Activated naive CD4-positive, alpha-beta T cell treated with anti-CD3 and anti-CD28 coated beads for 36 hours (primary cell): Measurements from ENCODE around the gene DGCR2. TPM values are rescaled to one million over a fixed set of nuclear protein-coding genes. Genes with fewer than 3 reads are reported as not detected.

ENCODE experiments used
- CTCF ChIA-PET: fragments of 350-600 bp; sonication (Branson Sonifier 250); formaldehyde crosslinking; loops from one replicate; lab custom pipeline; 2021; ENCODE audit warnings: antibody characterized with exemption; lab: Charles Lee
- DNase-seq: peaks from one replicate; pipeline ENCODE4 v3.0.0-alpha.2; 2020
- H3K27ac Mint-ChIP-seq: one replicate; pipeline ENCODE4 v1.8.0; 2021; ENCODE audit warnings: mild to moderate bottlenecking, mixed read lengths
- H3K27me3 Mint-ChIP-seq: one replicate; pipeline ENCODE4 v1.8.0; 2021; ENCODE audit warnings: low read depth, mixed read lengths
- H3K36me3 Mint-ChIP-seq: one replicate; pipeline ENCODE4 v1.8.0; 2021; ENCODE audit warnings: low read depth, mixed read lengths
- H3K4me1 Mint-ChIP-seq: one replicate; pipeline ENCODE4 v1.8.0; 2021; ENCODE audit warnings: low read depth, mixed read lengths
- H3K4me3 Mint-ChIP-seq: one replicate; pipeline ENCODE4 v1.8.0; 2021; ENCODE audit warnings: mild to moderate bottlenecking, moderate library complexity, mixed read lengths
- H3K9me3 Mint-ChIP-seq: one replicate; pipeline ENCODE4 v1.8.0; 2021; ENCODE audit warnings: mixed read lengths
- intact Hi-C: fragments of 100-400 bp; cut with micrococcal nuclease; formaldehyde crosslinking; loops from one replicate; pipeline ENCODE4 v1.15.1; 2023
- total RNA-seq, 2 experiments: library from RNA; stranded (reverse); gene quantifications; one replicate each; pipeline ENCODE4 v1.2.3, GENCODE V29; 2021

Gene DGCR2
- total RNA-seq, 2 experiments from 2014 or later, result 15.4 to 16.4 TPM

DNA sequence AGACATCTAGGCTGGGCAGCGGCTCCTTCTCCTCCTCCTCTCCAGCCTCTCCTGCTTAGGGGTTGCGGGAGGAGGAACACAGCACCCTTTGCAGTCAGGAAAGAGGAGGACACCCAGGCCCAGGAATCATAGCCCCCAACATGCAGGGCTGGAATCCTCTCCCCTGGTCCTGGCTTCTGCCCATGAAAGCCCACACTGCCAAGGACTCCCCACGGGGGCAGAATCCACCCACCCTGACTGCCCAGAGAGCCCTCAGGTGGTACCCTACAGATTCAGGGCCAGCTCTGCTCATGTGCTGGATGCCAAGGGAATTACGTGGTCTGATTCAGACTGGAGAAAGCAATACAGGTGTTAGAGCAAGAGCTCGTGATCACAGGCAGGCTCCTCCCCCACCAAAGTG lies 17.8 kb upstream of the DGCR2 start:
- CTCF ChIA-PET, result interaction anchor here (0.5 kb wide), 1 partner anchor 124 kb away, joined by 3 read pairs; no protein-coding TSS in a partner anchor
- Mint-ChIP-seq H3K36me3 (peaks cover 23% of the 10 kb centered on the region), H3K9me3 (no peaks in the 10 kb centered on the region), H3K27me3 (no peaks in the 10 kb centered on the region), H3K27ac (no peak overlapping the region), H3K4me3 (no peak overlapping the region), H3K4me1 (peaks cover 19% of the 10 kb centered on the region)
- intact Hi-C loops, result no loop called here
- DNase-seq, result no peak

DNA sequence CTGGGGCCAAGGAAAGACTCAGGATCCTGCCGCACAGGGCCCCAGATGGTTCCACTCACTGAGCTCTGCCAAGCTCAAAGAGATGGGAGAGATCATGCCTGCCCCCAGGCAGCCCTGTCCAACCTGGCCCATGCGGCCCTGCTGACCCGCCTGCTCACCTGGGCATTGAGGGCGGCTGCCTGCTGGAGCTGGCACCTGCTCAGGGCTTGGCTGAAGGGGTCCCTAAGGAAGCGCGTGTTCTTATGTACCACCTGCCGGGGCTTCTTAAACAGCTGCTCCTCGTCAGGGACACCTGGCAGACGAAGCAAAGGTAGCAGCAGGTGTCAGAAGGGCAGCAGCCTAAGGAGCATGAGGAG lies 16.8 kb upstream of the DGCR2 start:
- Mint-ChIP-seq H3K4me1 (peaks cover 13% of the 10 kb centered on the region), H3K27ac (no peak overlapping the region), H3K4me3 (no peak overlapping the region), H3K9me3 (no peaks in the 10 kb centered on the region), H3K36me3 (peaks cover 26% of the 10 kb centered on the region), H3K27me3 (no peaks in the 10 kb centered on the region)
- CTCF ChIA-PET, result no interaction called here
- intact Hi-C loops, result no loop called here
- no peak for DNase-seq

DNA sequence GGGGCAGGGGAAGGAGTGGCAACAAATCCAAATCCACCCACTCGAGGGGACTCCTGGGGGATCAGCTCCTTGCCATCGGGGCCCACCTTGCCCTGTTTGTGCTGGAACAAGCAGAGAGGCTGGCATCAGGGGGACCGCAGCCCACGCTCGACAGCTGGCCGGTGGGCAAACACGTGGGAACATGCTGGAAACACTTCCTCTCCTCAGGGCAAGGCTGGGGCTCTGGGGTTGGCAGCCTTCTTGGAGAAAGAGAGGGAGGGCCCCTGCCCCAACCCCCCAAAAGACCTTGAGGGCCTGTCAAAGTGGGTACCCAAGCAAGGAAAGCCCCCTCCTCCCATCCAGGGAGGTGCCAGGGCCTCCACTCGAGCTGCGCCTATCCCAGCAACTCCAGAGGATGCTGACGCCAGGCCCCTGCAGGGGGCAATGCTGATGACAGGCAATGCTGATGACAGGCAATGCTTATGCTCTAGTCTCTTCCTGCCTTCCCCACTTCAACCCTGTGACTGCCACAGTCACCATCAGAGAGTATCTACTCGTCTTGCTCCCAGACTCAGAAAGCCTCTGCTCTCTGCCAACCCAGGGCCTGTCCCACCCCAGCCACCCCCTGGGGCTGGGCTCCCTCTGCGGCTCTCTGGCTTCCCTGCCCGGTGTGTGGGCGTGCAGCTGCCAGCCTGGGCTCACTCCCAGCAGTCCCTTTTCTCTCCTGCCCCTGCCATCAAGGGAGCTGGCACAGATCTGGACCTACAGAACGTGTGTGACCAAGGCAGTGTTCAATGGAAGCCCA lies 16.2 kb upstream of the DGCR2 start:
- Mint-ChIP-seq H3K9me3 (no peaks in the 10 kb centered on the region), H3K27ac (no peak overlapping the region), H3K36me3 (peaks cover 26% of the 10 kb centered on the region), H3K4me3 (no peak overlapping the region), H3K4me1 (peaks cover 9% of the 10 kb centered on the region), H3K27me3 (no peaks in the 10 kb centered on the region)
- DNase-seq, result no peak
- CTCF ChIA-PET, result no interaction called here
- intact Hi-C loops, result no loop called here

DNA sequence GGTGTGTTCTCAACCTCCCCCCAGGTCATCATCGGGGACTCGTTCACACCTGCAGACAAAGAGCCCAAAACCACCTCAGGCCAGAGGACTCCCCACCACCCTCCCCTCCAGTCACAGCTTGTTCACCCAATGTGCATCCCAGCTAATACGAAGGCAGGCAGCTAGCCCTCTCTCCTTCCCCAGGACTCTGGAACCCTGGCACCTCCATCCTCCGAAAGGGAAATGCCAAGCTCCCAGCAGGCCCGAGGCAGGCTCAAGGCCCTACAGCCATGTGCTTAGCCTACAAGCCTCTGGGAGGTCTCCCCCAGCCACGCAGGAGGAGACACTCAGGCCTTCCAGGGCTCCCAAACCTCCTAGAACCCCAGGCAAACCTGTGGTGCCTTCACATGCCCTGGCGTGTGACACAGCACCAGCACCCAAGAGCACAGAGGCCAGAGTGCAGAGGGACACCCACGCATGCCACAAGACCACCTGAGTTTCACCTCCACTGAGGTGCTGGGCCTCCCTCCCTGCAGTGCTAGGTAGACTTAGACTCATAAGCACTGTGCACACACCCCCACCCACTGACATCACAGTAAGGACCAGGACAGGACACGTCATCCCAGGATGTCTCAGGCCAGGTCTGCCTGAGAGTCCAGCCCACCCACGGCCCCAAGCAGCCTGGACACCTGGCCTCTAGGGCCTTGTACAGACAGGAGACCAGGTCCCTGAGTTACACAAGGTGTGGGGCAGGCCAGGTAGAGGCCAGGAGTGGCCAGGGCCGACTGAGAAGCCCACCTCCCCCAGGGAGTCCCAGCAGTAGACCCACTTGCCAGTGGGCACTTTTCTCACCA lies 15.4 kb upstream of the DGCR2 start:
- Mint-ChIP-seq H3K4me1 (peaks cover 4% of the 10 kb centered on the region), H3K27me3 (no peaks in the 10 kb centered on the region), H3K27ac (no peak overlapping the region), H3K9me3 (no peaks in the 10 kb centered on the region), H3K4me3 (no peak overlapping the region), H3K36me3 (peaks cover 26% of the 10 kb centered on the region)
- intact Hi-C loops, result no loop called here
- no peak for DNase-seq
- CTCF ChIA-PET, result no interaction called here

DNA sequence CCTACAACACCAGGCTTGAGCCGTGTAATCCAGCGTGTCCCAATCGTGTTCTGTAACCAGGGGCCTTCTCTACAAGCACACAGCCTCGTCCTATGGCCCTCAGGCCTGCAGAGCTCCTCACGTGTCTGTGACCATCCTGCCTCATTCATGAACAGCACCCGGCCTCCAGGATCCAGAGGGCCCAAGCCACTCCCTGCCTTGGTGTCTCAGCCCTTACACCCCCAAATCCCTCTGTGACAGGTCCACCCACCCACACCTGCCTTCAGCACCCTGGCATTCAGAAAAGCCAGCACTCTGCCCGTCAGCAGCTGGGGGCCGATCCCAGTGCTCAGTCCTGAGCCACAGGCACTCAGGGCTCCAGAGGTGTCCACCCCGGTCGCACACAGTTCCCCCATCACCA lies 14.7 kb upstream of the DGCR2 start:
- CTCF ChIA-PET, result no interaction called here
- DNase-seq, result no peak
- H3K9me3 Mint-ChIP-seq, result no peaks in the 10 kb centered on the region
- no peaks in the 10 kb centered on the region for H3K27me3 Mint-ChIP-seq
- intact Hi-C loops, result no loop called here
- H3K27ac Mint-ChIP-seq, result no peak overlapping the region
- H3K4me1 Mint-ChIP-seq, result peaks cover under 1% of the 10 kb centered on the region
- no peak overlapping the region for H3K4me3 Mint-ChIP-seq
- peaks cover 24% of the 10 kb centered on the region for H3K36me3 Mint-ChIP-seq

DNA sequence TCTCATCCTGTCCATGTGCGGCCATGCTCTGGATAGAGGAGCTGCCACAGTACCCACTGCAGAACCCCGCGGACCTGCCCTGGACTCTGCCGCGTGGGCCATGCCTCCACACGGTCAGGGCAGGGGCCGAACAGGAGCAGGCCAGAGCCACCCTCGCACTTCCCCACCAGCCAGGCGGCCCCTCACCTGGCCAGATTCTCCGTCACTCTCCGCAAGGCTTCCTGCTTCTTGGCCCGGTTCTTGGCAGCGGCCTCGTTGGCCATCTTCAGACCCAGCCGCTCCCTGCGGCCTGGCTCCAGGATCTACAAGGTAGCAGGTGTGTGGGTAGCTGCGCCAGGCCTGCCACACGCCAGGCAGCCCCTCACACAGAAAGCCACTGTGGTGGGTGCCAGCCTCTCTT lies 12.7 kb upstream of the DGCR2 start:
- CTCF ChIA-PET, result no interaction called here
- Mint-ChIP-seq H3K4me1 (no peaks in the 10 kb centered on the region), H3K9me3 (no peaks in the 10 kb centered on the region), H3K4me3 (no peak overlapping the region), H3K27me3 (no peaks in the 10 kb centered on the region), H3K27ac (no peak overlapping the region), H3K36me3 (peaks cover 23% of the 10 kb centered on the region)
- DNase-seq, result no peak
- intact Hi-C loops, result no loop called here

DNA sequence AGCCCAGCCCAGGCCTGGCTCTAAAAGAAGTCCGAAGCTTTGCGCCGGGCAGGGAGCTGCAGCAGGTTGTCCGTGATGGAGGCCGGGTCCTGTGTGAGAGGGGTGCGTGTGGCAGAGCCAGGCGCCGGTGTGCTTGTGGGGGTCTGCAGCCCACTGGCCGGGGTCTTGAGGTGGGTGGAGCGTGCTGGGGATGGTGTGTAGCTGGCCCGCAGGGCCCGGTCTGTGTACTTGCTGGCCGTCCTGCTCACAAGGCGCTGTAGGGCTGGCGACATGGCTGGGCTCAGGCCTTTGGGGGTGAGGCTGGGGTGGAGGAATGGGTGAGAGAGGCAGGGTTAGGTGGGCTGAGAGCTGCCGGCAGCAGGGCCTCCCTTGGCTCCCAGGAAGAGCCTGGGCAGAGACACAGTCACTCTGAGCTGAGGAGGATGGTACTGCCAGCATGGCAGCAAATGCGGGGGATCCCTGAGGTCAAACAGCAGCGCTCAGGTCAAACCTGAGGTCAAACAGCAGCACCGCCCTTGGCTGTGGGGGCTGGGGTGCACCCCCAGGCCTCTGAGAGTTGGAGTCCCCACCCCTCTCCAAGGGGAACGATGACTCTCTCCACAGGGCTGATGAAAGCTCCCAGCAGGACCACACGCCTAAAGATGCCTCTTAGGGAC lies 12.1 kb upstream of the DGCR2 start:
- Mint-ChIP-seq H3K36me3 (peaks cover 23% of the 10 kb centered on the region), H3K27me3 (no peaks in the 10 kb centered on the region), H3K4me3 (no peak overlapping the region), H3K9me3 (no peaks in the 10 kb centered on the region), H3K4me1 (no peaks in the 10 kb centered on the region), H3K27ac (no peak overlapping the region)
- intact Hi-C loops, result no loop called here
- no peak for DNase-seq
- CTCF ChIA-PET, result no interaction called here

DNA sequence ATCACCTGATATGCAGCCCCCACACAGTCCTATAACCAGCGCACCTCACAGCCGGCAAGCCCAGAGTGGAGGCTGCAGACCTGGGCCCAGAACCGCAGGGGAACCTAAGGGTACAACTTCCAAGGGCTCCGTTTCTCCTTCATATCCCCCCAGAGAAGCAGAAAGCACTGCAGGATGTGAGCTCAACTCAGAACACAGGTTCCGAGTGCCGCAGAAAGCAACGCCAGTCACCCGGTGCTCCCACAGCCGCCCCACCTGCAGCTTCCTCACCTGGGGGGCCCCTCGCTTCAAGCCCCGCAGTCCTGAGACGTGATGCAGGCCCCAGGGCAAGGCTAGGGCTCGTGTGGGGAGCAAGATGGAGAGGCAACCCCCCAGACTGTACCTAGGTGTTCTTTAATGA lies 11.3 kb upstream of the DGCR2 start:
- H3K4me3 Mint-ChIP-seq, result no peak overlapping the region
- no peak for DNase-seq
- CTCF ChIA-PET, result no interaction called here
- no peak overlapping the region for H3K27ac Mint-ChIP-seq
- H3K4me1 Mint-ChIP-seq, result no peaks in the 10 kb centered on the region
- H3K36me3 Mint-ChIP-seq, result peaks cover 20% of the 10 kb centered on the region
- no peaks in the 10 kb centered on the region for H3K27me3 Mint-ChIP-seq
- intact Hi-C loops, result no loop called here
- H3K9me3 Mint-ChIP-seq, result no peaks in the 10 kb centered on the region

DNA sequence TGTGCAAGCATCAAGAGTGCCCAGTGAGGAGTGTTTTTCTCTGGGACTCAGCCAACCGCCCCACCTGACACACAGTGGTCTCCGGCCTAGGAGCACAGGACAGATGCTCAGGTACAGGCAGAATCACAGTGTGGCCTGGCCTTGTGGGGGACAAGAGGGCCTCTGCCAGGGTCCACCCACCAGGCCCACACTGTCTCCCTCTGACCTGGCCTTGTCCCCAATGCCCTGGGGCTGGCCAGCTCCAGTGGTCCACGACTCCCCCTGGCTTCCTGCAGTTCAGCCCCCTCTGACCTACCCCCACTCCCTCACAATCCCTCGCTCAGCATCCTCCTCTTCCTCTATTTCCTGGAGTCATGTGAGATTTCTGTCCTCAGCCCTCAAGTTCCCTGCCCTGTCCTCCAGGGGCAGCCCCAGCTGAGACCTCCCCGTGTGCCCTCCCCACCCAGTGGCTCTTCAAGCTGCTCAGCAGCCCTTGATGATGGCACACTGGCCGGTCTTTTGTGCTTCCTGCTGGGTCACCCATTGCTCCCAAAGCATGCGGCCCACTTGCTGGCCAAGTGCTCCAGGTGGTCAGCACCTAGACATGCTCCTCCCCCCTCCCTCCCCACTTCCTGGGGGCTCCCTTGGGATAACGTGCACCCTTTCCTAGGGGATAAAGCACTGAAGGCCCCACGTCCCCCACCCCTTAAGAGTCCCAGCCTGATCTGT lies 10.6 kb upstream of the DGCR2 start:
- CTCF ChIA-PET, result no interaction called here
- Mint-ChIP-seq H3K4me3 (no peak overlapping the region), H3K27ac (no peak overlapping the region), H3K9me3 (no peaks in the 10 kb centered on the region), H3K36me3 (peaks cover 20% of the 10 kb centered on the region), H3K27me3 (no peaks in the 10 kb centered on the region), H3K4me1 (no peaks in the 10 kb centered on the region)
- DNase-seq, result no peak
- intact Hi-C loops, result no loop called here

DNA sequence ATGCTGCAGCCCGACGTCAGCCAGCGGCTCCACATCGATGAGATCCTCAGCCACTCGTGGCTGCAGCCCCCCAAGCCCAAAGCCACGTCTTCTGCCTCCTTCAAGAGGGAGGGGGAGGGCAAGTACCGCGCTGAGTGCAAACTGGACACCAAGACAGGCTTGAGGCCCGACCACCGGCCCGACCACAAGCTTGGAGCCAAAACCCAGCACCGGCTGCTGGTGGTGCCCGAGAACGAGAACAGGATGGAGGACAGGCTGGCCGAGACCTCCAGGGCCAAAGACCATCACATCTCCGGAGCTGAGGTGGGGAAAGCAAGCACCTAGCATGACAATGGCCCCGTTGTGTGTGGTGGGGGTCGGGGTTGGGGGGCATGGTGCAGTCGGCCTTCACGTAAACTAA lies 9.9 kb upstream of the DGCR2 start:
- CTCF ChIA-PET, result no interaction called here
- Mint-ChIP-seq H3K9me3 (no peaks in the 10 kb centered on the region), H3K27me3 (no peaks in the 10 kb centered on the region), H3K27ac (no peak overlapping the region), H3K4me3 (no peak overlapping the region), H3K4me1 (no peaks in the 10 kb centered on the region), H3K36me3 (peaks cover 20% of the 10 kb centered on the region)
- intact Hi-C loops, result no loop called here
- no peak for DNase-seq

DNA sequence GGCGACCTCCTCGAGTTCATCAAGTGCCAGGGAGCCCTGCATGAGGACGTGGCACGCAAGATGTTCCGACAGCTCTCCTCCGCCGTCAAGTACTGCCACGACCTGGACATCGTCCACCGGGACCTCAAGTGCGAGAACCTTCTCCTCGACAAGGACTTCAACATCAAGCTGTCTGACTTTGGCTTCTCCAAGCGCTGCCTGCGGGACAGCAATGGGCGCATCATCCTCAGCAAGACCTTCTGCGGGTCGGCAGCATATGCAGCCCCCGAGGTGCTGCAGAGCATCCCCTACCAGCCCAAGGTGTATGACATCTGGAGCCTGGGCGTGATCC lies 9.4 kb upstream of the DGCR2 start:
- DNase-seq, result no peak
- H3K27me3 Mint-ChIP-seq, result no peaks in the 10 kb centered on the region
- peaks cover 17% of the 10 kb centered on the region for H3K36me3 Mint-ChIP-seq
- no peaks in the 10 kb centered on the region for H3K9me3 Mint-ChIP-seq
- intact Hi-C loops, result no loop called here
- CTCF ChIA-PET, result no interaction called here
- no peak overlapping the region for H3K27ac Mint-ChIP-seq
- no peak overlapping the region for H3K4me3 Mint-ChIP-seq
- H3K4me1 Mint-ChIP-seq, result no peaks in the 10 kb centered on the region

DNA sequence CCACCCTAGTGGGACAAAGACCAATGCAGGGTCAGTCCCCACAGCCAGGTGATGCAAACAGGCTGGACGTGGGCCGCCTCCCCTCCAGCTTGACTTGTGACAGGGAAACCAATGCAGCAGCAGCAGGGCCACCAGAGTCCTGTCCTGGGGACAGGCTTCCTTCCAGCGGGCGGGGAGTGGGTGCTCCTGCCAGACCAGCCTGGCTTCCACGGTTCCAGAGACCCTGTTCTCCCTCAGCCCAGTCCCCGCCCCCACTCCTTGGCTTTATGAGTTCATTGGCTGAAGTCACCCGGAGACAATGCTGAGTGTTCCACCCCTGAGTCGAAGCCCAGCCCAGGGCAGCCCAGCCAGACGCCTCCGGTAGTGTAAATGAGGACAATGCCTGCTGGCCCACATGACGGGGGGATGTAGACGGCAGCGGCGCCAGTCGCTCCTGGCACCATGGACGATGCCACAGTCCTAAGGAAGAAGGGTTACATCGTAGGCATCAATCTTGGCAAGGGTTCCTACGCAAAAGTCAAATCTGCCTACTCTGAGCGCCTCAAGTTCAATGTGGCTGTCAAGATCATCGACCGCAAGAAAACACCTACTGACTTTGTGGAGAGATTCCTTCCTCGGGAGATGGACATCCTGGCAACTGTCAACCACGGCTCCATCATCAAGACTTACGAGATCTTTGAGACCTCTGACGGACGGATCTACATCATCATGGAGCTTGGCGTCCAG lies 8.9 kb upstream of the DGCR2 start, which contains the start of gene TSSK2:
Gene TSSK2 (plus strand): TSS at position 350 of the 726 bp plus-strand sequence. CDS start 92 bp downstream, at position 442.
- intact Hi-C loops, result no loop called here
- Mint-ChIP-seq H3K4me1 (no peaks in the 10 kb centered on the region), H3K27me3 (no peaks in the 10 kb centered on the region), H3K9me3 (no peaks in the 10 kb centered on the region), H3K4me3 (no peak within 1 kb of the TSS), H3K27ac (no peak within 1 kb of the TSS), H3K36me3 (peaks cover 13% of the 10 kb centered on the region)
- CTCF ChIA-PET, result no interaction called here
- DNase-seq, result no peak
